Fibroblast of lung (primary cell): ENCODE results near the gene ANGPTL2.

ENCODE experiments used
- CTCF ChIP-seq, 2 donors: IDR thresholded peaks in 1 of 2; conservative IDR thresholded peaks in 1 of 2; 1 replicate in 1 of 2; 2 replicates in 1 of 2; pipeline ENCODE4 v1.5.1; 2011 to 2012; ENCODE audit warnings: low read length in 2 of 2, control low read depth in 1 of 2, inconsistent platforms in 1 of 2, low read depth in 1 of 2, mild to moderate bottlenecking in 1 of 2
- EZH2 ChIP-seq: IDR thresholded peaks from 2 replicates; pipeline ENCODE4 v1.5.1; 2012; ENCODE audit warnings: low read length, control low read depth, mild to moderate bottlenecking; ENCODE audit errors: missing control alignments

- TF ChIP-seq CTCF (conservative IDR thresholded peaks at IDR 0.05 in 1 of 2, IDR thresholded peaks at IDR 0.05 in 1 of 2; ENCODE audit: low read depth in 1 of 2, low read length in 2 of 2), result no peak
- TF ChIP-seq EZH2, result no peak
Observed at GRCh38 chr9:127126971-127127370, 4.5 kb upstream of the ANGPTL2 start.
